ENCODE measurements around the gene DOCK1.
A peak's percentile ranks its signal among the peaks of the same experiment; 100 is the strongest.

Gene DOCK1

GRCh38 chr10:127036987-127037386 is 131.8 kb downstream of the DOCK1 start:
- DNase-seq (ENCODE audit: low read depth, low spot score): no peak

GRCh38 chr10:127039435-127039834 is 134.2 kb downstream of the DOCK1 start:
- no peak for DNase-seq (ENCODE audit: low read depth, low spot score)

- DNase-seq (ENCODE audit: low read depth, low spot score): no peak
Observed at GRCh38 chr10:127040756-127041155, 135.5 kb downstream of the DOCK1 start.

GRCh38 chr10:127041552-127041951 is 136.3 kb downstream of the DOCK1 start:
- DNase-seq (ENCODE audit: low read depth, low spot score): no peak

- DNase-seq (ENCODE audit: low read depth, low spot score): no peak
Observed at GRCh38 chr10:127043301-127043700, 138.1 kb downstream of the DOCK1 start.

GRCh38 chr10:127044186-127044585 is 139.0 kb downstream of the DOCK1 start:
- DNase-seq (ENCODE audit: low read depth, low spot score): no peak

GRCh38 chr10:127046975-127047877 is 142.0 kb downstream of the DOCK1 start:
- DNase-seq (ENCODE audit: low read depth, low spot score): peak; percentile 6

- DNase-seq (ENCODE audit: low read depth, low spot score): no peak
Observed at GRCh38 chr10:127047878-127048238, 142.6 kb downstream of the DOCK1 start.

GRCh38 chr10:127048630-127049029 is 143.4 kb downstream of the DOCK1 start:
- no peak for DNase-seq (ENCODE audit: low read depth, low spot score)

GRCh38 chr10:127052001-127052400 is 146.8 kb downstream of the DOCK1 start:
- DNase-seq (ENCODE audit: low read depth, low spot score): no peak

GRCh38 chr10:127055263-127055662 is 150.0 kb downstream of the DOCK1 start:
- no peak for DNase-seq (ENCODE audit: low read depth, low spot score)

GRCh38 chr10:127059314-127059713 is 154.1 kb downstream of the DOCK1 start:
- no peak for DNase-seq (ENCODE audit: low read depth, low spot score)

- DNase-seq (ENCODE audit: low read depth, low spot score): no peak
Observed at GRCh38 chr10:127063762-127064161, 158.5 kb downstream of the DOCK1 start.

- DNase-seq (ENCODE audit: low read depth, low spot score): no peak
Observed at GRCh38 chr10:127064474-127064873, 159.2 kb downstream of the DOCK1 start.

GRCh38 chr10:127067542-127068194 is 162.4 kb downstream of the DOCK1 start:
- no peak for DNase-seq (ENCODE audit: low read depth, low spot score)

GRCh38 chr10:127068485-127068884 is 163.3 kb downstream of the DOCK1 start:
- DNase-seq (ENCODE audit: low read depth, low spot score): no peak

- no peak for DNase-seq (ENCODE audit: low read depth, low spot score)
Observed at GRCh38 chr10:127069436-127069835, 164.2 kb downstream of the DOCK1 start.

- DNase-seq (ENCODE audit: low read depth, low spot score): no peak
Observed at GRCh38 chr10:127071126-127071525, 165.9 kb downstream of the DOCK1 start.

- no peak for DNase-seq (ENCODE audit: low read depth, low spot score)
Observed at GRCh38 chr10:127073666-127074065, 168.4 kb downstream of the DOCK1 start.

GRCh38 chr10:127079392-127079791 is 174.2 kb downstream of the DOCK1 start:
- DNase-seq (ENCODE audit: low read depth, low spot score): no peak

GRCh38 chr10:127080317-127080716 is 175.1 kb downstream of the DOCK1 start:
- no peak for DNase-seq (ENCODE audit: low read depth, low spot score)

GRCh38 chr10:127081851-127082345 is 176.7 kb downstream of the DOCK1 start:
- no peak for DNase-seq (ENCODE audit: low read depth, low spot score)

GRCh38 chr10:127082651-127083050 is 177.4 kb downstream of the DOCK1 start:
- DNase-seq (ENCODE audit: low read depth, low spot score): no peak
